Activated T-helper 9 cell treated with anti-CD3 and anti-CD28 coated beads, Interleukin-2, amount 50 U/mL, for 16 hours (primary cell): ENCODE measurements around the gene ATG7.
"Not testable (repeated sequence)": the region's sequence is repeated elsewhere in the genome, so short reads cannot be mapped to it uniquely, and the experiment has no call there.

Source experiments
- DNase-seq: peaks from one replicate; pipeline ENCODE4 v3.0.0-alpha.2; 2020; ENCODE audit warnings: low read depth

The ATG7 gene

GRCh38 chr3:11389386-11390268 is 117.4 kb downstream of the ATG7 start:
- DNase-seq = no peak

DNA sequence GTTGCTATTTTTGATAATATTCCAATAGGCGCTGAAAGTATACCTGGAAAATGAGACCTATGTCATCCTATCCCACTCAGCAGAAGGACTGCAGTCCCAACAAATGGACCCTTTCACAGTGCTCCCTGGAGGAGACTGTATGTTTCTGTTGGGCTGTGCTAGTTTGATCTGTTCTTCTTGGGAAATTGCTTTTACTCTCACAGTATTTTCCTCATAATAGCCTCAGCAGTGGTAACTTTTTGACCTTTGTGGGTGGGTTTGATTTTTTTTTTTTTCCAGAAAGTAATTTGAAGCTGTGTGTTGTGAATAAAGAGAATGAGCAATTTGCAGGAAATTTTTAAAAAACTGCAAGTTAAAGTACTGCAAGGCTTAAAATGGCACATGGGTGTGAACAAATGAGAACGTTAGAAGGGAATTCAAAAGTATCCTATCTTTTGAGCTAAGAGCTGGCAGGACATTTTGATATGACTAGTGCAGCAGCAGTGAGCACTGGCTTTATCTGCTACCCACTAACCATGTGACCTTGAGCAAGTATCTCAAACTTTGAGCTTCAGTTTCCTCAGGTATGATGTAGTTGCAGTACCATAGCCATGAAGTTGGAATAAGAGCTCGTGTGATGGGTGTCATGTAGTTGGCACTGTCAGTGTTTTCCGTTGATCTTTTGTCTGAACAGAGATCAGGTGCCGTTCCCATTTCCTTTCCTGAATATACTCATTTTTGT is 118.4 kb downstream of the ATG7 start:
- no peak for DNase-seq

DNA sequence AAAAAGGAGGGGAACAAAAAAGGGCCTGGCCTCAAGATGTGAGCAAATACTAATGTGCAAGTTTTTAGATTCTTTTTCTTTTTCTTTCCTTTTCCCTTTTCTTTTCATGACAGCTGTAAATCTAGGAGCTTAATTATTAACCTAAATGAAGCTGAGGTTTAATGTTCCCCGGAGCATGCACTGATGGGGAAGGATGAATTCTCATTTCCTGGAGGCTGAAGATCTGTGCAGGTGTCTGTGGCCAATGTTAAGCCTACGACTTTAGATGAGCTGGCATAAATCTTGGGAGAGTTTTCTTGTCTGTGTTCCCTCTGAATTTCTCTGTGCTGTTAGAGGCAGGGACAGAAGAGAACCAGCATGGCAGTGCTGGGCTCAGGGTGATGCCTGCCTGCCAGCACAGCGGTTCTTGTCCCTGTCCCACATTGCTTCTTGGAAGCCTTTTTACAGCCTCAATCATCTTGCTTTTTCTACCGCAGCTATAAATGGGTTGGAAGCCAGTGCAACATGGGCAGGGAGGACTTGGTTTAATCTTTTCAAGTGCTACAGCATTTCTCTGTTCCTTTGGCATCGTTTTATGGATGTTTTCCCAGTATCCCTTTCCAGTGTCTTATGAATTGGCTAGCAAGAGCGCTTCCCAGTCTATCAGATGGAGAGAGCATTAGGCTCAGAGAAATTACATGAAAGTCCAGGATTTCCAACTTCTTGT is 119.1 kb downstream of the ATG7 start:
- DNase-seq = no peak

GRCh38 chr3:11392014-11392859 is 120.0 kb downstream of the ATG7 start:
- no peak for DNase-seq

DNA sequence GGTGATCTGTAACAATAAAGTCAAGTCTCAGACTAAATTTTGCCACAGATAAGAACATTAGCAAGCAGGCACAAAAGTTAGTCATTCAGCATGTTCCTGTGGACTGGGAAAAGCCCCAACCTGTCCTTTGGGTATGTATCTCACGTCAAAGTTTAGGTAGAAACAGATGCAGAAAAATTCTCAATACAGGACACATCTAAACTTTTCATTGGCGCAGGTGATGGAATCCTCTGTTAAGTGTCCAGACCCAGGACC is 120.6 kb downstream of the ATG7 start:
- no peak for DNase-seq

- no peak for DNase-seq
Measured at GRCh38 chr3:11393401-11393800, 121.2 kb downstream of the ATG7 start.

DNA sequence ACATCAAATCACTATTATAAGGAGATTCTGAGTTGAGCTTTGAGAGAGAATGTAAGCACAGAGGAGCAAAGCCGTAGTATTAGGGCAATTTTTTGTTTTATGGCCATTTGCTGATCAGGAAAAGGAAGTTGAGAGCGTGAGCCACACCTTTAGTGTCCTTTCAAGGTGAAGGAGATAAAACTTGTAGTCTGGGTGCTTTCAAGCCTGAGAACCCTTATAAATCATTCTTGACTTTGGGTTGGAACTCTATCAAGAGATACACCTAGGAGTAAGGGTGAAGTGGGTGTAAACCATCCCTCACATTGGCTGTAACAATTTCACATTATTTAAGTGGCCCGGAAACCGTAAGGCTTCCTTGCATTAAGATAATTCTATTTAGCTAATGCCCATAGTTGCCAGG is 122.2 kb downstream of the ATG7 start:
- DNase-seq = no peak

GRCh38 chr3:11400213-11400612 is 128.0 kb downstream of the ATG7 start:
- no peak for DNase-seq

DNA sequence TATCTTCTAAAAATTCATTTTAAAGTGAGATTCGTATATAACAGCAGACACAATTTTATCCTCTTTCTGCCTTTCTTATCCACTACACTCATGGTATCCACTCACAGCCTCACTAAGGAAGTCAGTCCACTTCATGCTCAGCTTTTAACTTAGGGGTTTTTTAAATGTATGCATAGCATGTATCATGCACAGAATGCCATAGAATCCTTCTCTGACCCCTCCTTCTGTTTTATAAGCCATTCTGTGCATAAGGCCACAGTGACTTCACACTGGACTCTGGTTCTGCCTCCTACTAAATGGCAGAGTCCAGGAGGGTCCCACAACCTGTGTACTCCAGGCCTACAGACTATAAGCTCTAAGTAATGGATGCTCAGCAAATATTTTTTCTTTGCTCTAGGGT is 129.2 kb downstream of the ATG7 start:
- DNase-seq = no peak

- DNase-seq = no peak
Measured at GRCh38 chr3:11405323-11405722, 133.1 kb downstream of the ATG7 start.

DNA sequence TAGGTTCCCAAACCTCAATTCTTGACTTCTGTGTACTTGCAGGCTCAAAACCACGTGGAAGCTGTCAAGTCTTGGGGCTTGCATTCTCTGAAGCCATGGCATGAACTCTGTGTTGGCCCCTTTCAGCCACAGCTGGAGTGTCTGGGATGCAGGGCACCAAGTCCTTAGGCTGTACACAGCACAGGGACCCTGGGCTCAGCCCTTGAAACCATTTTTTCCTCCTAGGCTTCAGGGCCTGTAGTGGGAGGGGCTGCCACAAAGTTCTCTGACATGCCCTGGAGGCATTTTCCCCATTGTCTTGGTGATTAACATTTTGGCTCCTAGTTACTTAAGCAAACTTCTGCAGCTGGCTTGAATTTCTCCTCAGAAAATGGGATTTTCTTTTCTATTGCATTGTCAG is 135.4 kb downstream of the ATG7 start:
- no peak for DNase-seq

GRCh38 chr3:11408324-11408859 is 136.2 kb downstream of the ATG7 start:
- not testable (repeated sequence) for DNase-seq

- no peak for DNase-seq
Measured at GRCh38 chr3:11410564-11410963, 138.4 kb downstream of the ATG7 start.

- DNase-seq = no peak
Measured at GRCh38 chr3:11411956-11412355, 139.8 kb downstream of the ATG7 start.

GRCh38 chr3:11413071-11413470 is 140.9 kb downstream of the ATG7 start:
- DNase-seq = no peak

DNA sequence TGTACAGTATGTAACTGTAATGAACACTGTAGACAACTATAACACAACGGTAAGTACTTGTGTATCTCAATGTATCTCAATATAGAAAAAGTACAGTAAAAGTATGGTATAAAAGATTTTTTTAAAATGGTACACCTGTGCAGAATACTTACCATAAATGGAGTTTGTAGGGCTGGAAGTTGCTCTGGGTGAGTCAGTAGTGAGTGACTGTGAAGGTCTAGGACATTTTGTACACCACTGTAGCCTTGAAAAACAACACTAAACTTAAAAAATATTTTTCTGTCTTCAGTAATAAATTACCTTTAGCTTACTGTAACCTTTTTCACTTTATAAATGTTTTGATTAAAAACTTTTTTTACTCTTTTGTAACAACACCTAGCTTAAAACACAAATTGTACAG is 142.9 kb downstream of the ATG7 start:
- DNase-seq = no peak

DNA sequence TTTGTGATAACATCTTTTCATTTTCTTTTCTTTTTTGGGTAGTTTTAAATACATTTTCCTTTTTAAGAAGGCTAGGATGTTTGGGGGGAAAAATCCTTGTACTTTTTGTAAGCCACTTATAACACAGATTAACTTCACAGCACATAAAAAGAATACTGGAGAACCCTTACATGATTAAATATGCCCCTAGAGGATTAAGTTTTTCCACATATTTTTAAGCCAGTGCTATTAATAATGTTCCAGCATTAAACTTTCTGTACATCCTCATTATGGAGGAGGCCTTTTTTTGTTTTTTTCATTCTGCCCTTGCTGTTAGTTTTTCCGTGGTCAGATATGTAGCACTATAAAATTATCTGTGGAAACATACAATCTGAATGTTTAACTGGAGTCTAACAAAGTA is 147.9 kb downstream of the ATG7 start:
- DNase-seq = no peak

- DNase-seq = no peak
Measured at GRCh38 chr3:11422291-11422690, 150.1 kb downstream of the ATG7 start.

DNA sequence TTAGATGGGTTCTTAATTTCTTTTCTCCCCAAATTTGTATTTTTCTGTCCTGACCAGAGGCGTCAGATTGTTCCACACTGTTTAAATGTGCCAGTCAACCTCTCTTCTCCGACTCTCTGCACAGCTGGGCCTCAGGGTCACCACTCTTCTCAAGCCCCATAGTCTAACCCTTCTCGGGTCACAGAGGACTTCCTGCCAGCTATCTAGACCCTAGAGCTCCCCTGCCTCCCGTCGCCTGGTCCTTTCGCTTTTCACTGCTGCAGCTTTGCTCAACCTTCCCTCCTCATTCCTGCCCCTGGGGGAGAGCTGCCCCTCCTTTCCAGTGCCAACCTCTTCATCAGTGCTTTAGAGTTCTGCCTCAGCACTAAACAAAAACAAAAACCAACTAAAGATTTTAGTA is 151.7 kb downstream of the ATG7 start:
- DNase-seq = no peak

DNA sequence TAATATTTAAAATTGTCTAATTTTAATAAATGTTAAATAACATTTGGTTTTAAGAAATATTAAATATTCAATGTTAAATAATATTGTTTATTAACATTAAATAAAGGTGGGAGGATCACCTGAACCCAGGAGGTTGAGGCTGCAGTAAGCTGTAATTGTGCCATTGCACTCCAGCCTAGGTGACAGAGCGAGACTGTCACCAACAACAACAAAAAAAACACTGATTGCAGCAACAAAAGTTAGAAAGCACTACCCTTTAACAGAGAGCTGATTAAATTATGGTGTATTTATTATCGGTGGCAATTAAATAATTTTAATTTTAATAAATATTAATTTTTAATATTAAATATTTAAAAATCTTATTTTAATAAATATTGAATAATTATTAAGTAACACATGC is 152.1 kb downstream of the ATG7 start:
- DNase-seq = no peak

DNA sequence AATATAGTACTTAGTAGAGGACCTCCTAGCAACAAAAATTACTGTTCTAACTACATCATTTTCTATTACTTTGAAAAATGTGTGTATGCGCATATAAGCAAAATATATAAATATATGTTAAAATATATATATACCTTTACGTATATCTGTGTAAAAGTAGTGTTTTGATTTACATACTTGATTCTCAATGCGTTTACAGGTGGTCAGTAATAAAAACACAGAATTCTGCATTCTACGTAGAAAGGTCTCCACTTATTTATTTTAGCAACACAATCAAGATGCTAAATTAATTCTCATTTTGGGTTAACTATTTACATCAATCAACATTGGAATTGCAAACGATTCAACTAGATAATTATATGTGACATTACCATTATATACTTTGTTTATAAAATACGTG is 158.0 kb downstream of the ATG7 start:
- DNase-seq = no peak

DNA sequence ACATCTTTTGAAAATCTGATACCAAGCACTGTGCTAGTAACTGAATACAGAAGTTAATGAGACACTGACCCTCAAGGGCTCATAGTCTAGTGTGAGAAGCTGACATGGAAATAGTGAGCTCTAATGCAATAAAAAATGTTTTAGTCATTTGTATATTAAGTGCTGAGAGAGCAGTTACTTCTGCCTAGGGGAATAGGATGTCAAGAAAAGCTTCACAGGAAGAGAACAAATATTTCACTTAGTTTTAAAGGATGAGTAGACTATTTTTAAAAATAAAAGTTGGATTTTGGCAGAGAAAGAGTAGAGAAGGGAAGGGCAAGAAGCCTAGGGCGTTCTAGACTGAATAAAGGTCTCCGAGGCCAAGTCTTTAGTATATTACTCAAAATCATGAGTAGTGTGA is 158.4 kb downstream of the ATG7 start:
- no peak for DNase-seq
